HG03457 (cell line): ENCODE data around the gene GNA15.

Source experiments
- ATAC-seq: cut with Tn5 transposase; IDR thresholded peaks from one replicate; pipeline ENCODE4 v1.9.1; 2021; ENCODE audit warnings: moderate number of reproducible peaks; ENCODE audit not compliant: unreplicated experiment

GNA15 gene

DNA sequence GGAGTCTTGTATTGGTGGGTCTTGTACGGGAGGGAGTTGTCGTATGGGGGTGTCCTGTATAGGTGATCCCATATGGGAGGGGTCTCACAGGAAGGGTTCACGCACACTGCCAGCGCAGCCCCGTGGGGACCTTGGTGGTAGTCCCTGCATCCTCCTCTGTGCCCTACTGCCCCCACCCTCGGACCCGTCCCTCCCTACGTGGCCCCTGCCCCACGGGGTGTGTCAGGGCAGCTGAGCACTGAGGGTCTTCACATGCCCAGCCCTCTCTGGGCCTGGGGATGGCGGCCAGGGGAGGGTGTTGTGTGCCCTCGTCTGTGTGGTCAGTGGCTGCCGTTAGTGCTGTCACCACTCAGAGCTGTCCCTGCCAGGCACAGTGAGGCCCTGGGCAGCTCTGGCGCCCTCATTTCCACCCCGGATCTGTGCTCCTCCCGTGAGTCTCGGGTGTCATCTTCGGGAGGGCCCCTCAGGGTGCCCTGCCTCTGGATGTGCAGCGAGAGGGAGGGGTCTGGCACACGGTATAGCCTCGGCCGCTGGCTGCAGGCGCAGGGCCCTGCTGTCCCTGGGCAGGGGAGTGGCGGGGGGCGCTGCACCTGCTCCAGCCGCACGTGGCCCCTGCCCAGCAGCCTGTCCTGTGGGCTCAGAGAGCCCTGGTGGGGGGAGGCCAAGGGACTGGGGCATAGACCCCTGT is 16.0 kb upstream of the GNA15 start:
- no peak for ATAC-seq

DNA sequence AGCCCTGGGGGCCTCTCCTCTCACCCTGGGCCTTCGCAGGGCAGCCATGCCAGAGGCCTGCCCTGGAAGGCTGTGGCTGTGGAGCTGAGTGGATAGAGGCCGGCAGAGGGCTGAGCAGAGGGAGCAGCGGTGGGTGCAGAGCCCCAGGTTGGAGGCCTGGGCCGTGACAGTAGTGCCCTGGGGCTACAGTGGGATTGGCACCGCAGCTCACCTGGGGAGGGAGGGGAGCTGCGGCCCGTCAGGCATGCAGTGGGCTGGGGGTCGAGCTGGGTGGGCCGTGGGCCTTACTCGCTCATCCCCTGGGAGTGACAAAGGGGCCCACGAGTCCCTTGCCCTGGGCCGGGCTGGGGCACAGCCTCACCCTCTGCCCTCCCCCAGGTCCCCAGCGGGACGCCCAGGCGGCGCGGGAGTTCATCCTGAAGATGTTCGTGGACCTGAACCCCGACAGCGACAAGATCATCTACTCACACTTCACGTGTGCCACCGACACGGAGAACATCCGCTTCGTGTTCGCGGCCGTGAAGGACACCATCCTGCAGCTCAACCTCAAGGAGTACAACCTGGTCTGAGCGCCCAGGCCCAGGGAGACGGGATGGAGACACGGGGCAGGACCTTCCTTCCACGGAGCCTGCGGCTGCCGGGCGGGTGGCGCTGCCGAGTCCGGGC is 15.1 kb upstream of the GNA15 start:
- no peak for ATAC-seq

- no peak for ATAC-seq
Measured at GRCh38 chr19:3121396-3121795, 14.4 kb upstream of the GNA15 start.

DNA sequence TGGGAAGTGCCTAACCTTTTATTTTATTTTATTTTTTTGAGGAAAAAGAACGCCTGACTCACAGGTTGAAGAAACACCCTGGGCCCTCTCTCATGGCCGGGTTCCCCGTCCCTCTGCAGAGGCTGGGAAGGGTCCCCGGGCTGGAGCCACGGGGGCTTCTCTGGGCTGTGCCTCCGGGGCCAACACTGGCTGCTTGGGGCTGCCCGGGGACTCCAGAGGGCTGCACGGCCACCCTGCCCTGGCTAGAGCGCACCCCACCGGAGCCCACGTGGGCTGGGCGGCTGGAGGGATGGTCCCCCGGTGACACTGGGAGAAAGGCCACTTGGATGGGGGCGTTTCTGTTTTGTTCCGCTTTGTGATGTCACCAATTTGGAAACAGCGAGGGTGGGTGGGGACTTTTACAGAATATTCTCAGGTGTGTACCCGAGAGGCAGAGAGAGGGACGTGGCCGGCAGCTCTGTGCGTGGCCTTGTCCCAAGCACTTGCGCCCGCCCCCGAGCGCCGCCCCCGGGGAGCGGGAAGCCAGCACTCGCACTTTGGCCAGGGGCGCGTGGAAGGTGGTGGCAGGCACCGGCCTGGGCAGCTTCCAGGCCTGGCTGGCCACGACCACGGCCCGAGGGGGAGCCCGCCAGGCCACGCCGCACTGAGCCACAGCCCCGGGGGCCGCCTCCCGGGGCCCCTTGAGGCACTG is 13.9 kb upstream of the GNA15 start:
- ATAC-seq = no peak

GRCh38 chr19:3122512-3122870 is 13.3 kb upstream of the GNA15 start:
- no peak for ATAC-seq

DNA sequence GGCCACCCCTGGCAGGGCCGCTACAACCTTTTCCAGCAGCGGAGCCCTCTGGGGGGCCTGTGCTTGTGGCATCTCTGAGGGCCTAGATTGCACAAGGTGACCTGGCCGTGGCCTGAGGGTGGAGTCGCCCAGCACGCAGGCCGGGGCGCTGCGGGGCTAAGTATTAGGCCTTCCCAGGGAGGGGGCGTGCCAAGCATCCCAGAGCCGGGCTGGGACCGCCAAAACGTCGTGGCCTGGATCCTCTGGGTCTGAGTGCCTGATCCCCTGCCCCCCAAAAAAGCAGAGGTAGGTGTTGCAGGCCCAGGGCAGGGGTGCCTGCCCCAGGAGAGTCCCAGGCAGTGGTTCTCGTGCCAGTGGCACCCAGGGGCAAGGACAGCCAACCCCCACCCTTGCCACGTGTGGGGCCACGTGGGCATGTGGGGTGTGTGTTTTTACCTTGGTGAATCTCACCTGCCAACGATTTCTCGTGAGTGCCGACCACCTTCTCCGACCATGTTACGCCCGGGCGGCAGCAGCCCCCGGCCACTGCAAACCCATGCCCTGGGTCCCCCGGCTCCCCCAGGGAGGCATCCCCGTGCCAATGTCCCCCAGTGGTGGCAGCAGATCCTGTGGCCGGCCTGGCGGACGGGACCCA is 12.6 kb upstream of the GNA15 start:
- ATAC-seq = no peak

DNA sequence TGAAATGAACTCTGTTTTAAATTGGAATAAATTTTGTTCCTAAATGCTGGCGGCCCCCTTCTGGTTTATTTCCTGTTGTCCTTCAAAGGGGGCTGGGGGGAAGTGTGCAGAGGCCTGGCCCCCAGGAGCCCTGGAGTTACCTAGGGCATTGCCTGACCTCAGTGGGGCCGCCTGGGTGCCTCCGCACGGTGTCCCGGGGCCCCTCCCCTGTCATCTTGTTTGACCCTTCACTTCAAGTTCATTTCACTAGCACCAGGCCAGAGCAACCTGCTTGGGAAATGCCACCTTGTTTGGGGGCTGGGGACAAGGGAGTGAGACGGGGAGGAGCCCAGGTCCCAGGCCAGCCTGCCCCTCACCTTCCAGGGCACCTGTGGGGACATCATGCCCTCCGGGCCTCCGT is 11.9 kb upstream of the GNA15 start:
- no peak for ATAC-seq

GRCh38 chr19:3124630-3125029 is 11.2 kb upstream of the GNA15 start:
- ATAC-seq = no peak

- ATAC-seq = no peak
Measured at GRCh38 chr19:3125900-3126524, 9.8 kb upstream of the GNA15 start.

- no peak for ATAC-seq
Measured at GRCh38 chr19:3129112-3129511, 6.7 kb upstream of the GNA15 start.

DNA sequence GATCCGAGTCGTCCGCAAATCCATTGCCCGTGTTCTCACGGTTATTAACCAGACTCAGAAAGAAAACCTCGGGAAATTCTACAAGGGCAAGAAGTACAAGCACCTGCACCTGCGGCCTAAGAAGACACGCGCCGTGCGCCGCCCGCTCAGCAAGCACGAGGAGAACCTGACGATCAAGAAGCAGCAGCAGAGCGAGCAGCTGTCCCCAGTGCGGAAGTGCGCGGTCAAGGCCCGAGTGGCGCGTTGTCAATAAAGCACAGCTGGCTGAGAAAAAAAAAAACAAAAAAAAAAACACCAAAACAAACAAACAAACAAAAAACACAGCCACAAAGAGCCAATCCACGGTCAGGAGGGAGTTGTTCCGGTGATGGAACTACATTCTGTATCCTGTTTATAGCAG is 4.7 kb upstream of the GNA15 start:
- ATAC-seq = no peak

GRCh38 chr19:3132971-3133792 is 2.7 kb upstream of the GNA15 start:
- peak; percentile 49 for ATAC-seq

DNA sequence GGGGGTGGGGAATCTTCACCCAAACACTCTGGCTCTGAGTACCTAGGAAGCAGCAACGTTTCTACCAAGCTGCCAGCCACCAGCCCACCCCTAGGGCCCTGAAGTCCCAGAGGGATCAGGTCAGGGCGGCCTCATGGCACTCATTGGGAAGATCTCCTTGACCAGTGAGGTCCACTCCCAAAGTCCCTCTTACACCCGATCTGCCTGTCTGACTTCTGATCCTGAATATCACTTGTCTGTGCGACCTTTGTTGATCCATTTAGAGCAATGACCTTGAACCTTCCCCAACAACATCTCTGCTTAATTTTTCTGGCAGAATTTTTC is 2.1 kb upstream of the GNA15 start:
- ATAC-seq = no peak

DNA sequence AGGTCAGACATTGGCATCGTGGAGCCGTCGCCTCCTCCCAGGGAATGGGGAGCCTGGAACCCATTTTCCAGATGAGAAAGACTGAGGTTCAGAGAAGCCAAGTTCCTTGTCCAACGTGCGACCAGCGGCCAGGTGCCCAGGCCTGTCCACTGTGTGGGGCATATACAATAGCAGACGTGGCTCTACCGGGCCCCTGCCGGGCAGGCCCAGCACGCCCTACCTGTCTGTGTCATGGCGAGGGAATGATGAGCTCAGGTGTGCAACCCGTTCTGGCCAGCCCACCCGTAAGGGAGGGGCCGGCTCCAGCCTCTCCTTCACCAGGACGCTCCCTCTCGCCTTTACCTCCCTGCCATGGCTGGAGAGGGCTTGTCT is 837 bp downstream of the GNA15 start:
- ATAC-seq = no peak

DNA sequence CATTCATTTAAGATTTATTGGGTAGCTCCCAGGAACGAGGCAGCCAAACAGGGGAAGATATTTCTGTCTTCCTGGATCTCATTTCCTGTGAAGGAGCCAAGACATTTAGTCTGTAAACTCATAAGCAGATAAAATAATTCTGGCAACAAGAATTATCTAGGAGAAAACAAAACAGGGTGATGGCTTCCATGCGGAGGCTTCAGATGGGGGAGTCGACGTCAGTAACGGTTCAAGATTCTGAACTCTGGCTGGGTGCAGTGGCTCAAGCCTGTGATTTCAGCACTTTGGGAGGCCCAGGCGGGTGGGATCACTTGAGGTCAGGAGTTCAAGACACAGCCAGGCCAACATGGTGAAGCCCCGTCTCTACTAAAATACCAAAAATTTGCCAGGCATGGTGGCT is 1.3 kb downstream of the GNA15 start:
- ATAC-seq = no peak

DNA sequence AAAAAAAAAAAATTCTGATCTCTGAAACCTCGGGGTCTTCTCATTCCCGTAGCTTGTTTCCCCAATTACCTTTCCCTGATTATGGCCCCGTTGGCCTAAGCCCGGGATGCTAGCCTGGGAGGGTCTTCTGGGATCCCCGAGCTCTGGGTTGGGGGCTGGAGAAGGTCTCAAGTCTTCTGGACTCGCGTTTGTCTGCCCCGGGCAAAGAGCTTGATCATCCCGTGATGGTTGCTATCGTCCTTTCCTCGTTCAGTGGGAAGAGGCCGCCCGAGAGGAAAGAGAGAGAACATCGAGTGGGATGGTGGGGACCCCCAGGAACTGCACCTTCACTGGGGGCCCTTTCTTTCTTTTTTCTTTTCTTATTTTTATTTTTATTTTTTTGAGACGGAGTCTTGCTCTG is 2.4 kb downstream of the GNA15 start:
- no peak for ATAC-seq

DNA sequence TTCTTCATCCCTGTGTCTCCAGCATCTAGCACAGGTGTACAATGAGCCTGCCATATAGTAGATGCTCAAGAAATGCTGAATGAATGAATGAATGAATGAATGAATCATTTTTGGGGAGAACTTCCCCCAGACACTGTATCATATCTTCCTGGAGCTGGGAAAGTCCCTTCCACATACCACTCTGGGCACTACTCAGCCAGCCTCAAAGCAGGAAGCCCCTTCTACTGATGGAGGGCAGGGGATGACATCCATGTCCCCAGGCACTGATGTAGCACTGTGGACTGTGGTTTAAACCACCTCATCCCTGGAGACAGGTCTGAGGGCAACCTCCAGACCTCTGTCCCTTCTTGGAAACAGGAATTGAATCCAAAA is 4.8 kb downstream of the GNA15 start:
- ATAC-seq = no peak

GRCh38 chr19:3142292-3142670 is 6.4 kb downstream of the GNA15 start:
- ATAC-seq = no peak

GRCh38 chr19:3142781-3143337 is 7.0 kb downstream of the GNA15 start:
- no peak for ATAC-seq

DNA sequence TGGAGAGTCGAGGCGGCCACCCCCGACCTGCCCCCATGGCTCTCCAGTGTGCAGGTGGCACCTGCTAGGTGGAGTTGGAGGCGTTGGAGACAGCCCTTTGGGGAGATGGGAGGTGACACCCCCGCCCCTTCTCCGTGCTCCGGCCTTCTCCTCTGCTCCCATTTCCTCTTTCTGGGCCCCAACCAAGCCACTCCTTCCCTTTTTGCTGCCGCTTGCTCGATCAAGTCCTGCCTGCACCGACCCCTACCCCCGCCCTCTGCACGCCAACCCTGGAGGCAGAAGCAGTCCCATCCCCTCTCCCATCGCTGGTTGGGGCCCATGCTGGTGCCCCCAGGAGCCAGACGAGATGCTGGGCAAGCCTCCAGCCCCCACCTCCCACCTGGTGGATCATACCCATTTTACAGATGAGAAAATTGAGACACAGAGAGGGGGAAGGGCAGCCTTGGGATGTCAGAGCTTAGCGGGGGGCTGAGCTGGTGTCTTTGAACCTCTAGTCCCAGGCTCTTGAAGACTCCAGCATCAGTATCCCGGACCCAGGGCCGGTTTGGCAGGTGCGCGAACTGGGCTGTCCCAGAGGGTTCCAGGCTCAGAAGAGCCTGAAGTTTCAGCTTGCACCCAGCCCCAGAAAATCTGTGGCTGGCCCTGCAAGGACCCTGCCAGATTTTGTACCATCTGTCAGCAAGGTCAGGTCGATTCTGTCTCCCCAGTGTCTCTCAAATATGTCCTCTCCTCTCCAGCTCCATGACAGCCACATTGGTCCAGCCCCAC is 10.3 kb downstream of the GNA15 start:
- no peak for ATAC-seq
